ENCODE data around the gene ROMO1. TPM values are rescaled to one million over a fixed set of nuclear protein-coding genes. Genes with fewer than 3 reads are reported as not detected.

The ROMO1 gene
- 347 TPM for polyA plus RNA-seq (2012; ENCODE audit: insufficient read depth, insufficient read length)

- H3K4me3 ChIP-seq (ENCODE audit: low read length): peak within 1 kb of the TSS; percentile 95
- peak; percentile 78 for DNase-seq (ENCODE audit: low read depth, low spot score)
Observed at GRCh38 chr20:35699127-35699956, at the start of gene ROMO1, which contains the start of gene NFS1. ROMO1 (plus strand) TSS chr20:35699405; CDS start chr20:35699633, 228 bp downstream. NFS1 (minus strand) TSS chr20:35699352; CDS start chr20:35699288, 64 bp downstream.

- no peak overlapping the region for H3K4me3 ChIP-seq (ENCODE audit: low read length)
- no peak for DNase-seq (ENCODE audit: low read depth, low spot score)
Observed at GRCh38 chr20:35650632-35651031, 48.6 kb upstream of the ROMO1 start.

GRCh38 chr20:35651958-35652357 lies 47.2 kb upstream of the ROMO1 start:
- no peak for DNase-seq (ENCODE audit: low read depth, low spot score)
- no peak overlapping the region for H3K4me3 ChIP-seq (ENCODE audit: low read length)

- no peak overlapping the region for H3K4me3 ChIP-seq (ENCODE audit: low read length)
- DNase-seq (ENCODE audit: low read depth, low spot score): no peak
Observed at GRCh38 chr20:35652641-35653429, 46.4 kb upstream of the ROMO1 start.

- H3K4me3 ChIP-seq (ENCODE audit: low read length): no peak overlapping the region
- no peak for DNase-seq (ENCODE audit: low read depth, low spot score)
Observed at GRCh38 chr20:35653430-35653734, 45.8 kb upstream of the ROMO1 start.

GRCh38 chr20:35653893-35654292 lies 45.3 kb upstream of the ROMO1 start:
- no peak for DNase-seq (ENCODE audit: low read depth, low spot score)
- H3K4me3 ChIP-seq (ENCODE audit: low read length): no peak overlapping the region

GRCh38 chr20:35654415-35654814 lies 44.8 kb upstream of the ROMO1 start:
- DNase-seq (ENCODE audit: low read depth, low spot score): no peak
- no peak overlapping the region for H3K4me3 ChIP-seq (ENCODE audit: low read length)

- H3K4me3 ChIP-seq (ENCODE audit: low read length): no peak overlapping the region
- no peak for DNase-seq (ENCODE audit: low read depth, low spot score)
Observed at GRCh38 chr20:35657271-35657670, 41.9 kb upstream of the ROMO1 start.

GRCh38 chr20:35660122-35660937 lies 38.9 kb upstream of the ROMO1 start:
- H3K4me3 ChIP-seq (ENCODE audit: low read length): no peak overlapping the region

GRCh38 chr20:35661053-35661452 lies 38.2 kb upstream of the ROMO1 start:
- no peak for DNase-seq (ENCODE audit: low read depth, low spot score)
- H3K4me3 ChIP-seq (ENCODE audit: low read length): no peak overlapping the region

More at GRCh38 chr20:35660122-35660937, 38.9 kb upstream of the ROMO1 start:
- DNase-seq (ENCODE audit: low read depth, low spot score): no peak

GRCh38 chr20:35661908-35662307 lies 37.3 kb upstream of the ROMO1 start:
- no peak for DNase-seq (ENCODE audit: low read depth, low spot score)
- no peak overlapping the region for H3K4me3 ChIP-seq (ENCODE audit: low read length)

- H3K4me3 ChIP-seq (ENCODE audit: low read length): no peak overlapping the region
- DNase-seq (ENCODE audit: low read depth, low spot score): no peak
Observed at GRCh38 chr20:35662551-35662950, 36.7 kb upstream of the ROMO1 start.

- peak; percentile 27 for DNase-seq (ENCODE audit: low read depth, low spot score)
- H3K4me3 ChIP-seq (ENCODE audit: low read length): peak overlapping the region; percentile 98
Observed at GRCh38 chr20:35663516-35664465, 35.4 kb upstream of the ROMO1 start.

GRCh38 chr20:35664466-35665206 lies 34.6 kb upstream of the ROMO1 start, which contains the start of the genes CPNE1 and RBM12:
CPNE1 (minus strand) TSS chr20:35664900; CDS start chr20:35632923, 31,977 bp downstream.
RBM12 (minus strand) TSS chr20:35664900; CDS start chr20:35655322, 9,578 bp downstream.
- peak; percentile 92 for DNase-seq (ENCODE audit: low read depth, low spot score)
- H3K4me3 ChIP-seq (ENCODE audit: low read length): peak within 1 kb of the TSS; percentile 98

- no peak for DNase-seq (ENCODE audit: low read depth, low spot score)
- H3K4me3 ChIP-seq (ENCODE audit: low read length): no peak overlapping the region
Observed at GRCh38 chr20:35665949-35666288, 33.3 kb upstream of the ROMO1 start.

GRCh38 chr20:35669221-35669620 lies 30.0 kb upstream of the ROMO1 start:
- DNase-seq (ENCODE audit: low read depth, low spot score): no peak
- H3K4me3 ChIP-seq (ENCODE audit: low read length): no peak overlapping the region

- no peak for DNase-seq (ENCODE audit: low read depth, low spot score)
- H3K4me3 ChIP-seq (ENCODE audit: low read length): no peak overlapping the region
Observed at GRCh38 chr20:35669681-35670080, 29.5 kb upstream of the ROMO1 start.

GRCh38 chr20:35673884-35674283 lies 25.3 kb upstream of the ROMO1 start:
- no peak for DNase-seq (ENCODE audit: low read depth, low spot score)
- no peak overlapping the region for H3K4me3 ChIP-seq (ENCODE audit: low read length)

Measured in Jurkat, Clone E6-1 (cell line).